Activated B cell treated with CpG ODN at 0.5 μM for 24 hours (primary cell): ENCODE measurements around the gene CIPC. TPM values are rescaled to one million over a fixed set of nuclear protein-coding genes. Genes with fewer than 3 reads are reported as not detected.

ENCODE experiments used
- ATAC-seq: fragments of 200-7000 bp; cut with Tn5 transposase; one replicate; pipeline ENCODE4 v1.10.0; 2021; ENCODE audit warnings: low read depth, mild to moderate bottlenecking, moderate library complexity
- CTCF ChIA-PET: fragments of 350-600 bp; sonication (Branson Sonifier 250); formaldehyde crosslinking; loops from one replicate; lab custom pipeline; 2021; ENCODE audit warnings: antibody characterized with exemption; lab: Charles Lee
- POLR2A ChIA-PET: fragments of 350-600 bp; sonication (Branson Sonifier 250); formaldehyde crosslinking; loops from one replicate; lab custom pipeline; 2021; ENCODE audit warnings: antibody characterized with exemption; lab: Charles Lee
- DNase-seq: peaks from one replicate; pipeline ENCODE4 v3.0.0; 2022
- H3K27ac Mint-ChIP-seq: one replicate; pipeline ENCODE4 v1.8.0; 2020; ENCODE audit warnings: mixed read lengths
- H3K27me3 Mint-ChIP-seq: one replicate; pipeline ENCODE4 v1.8.0; 2021; ENCODE audit warnings: mixed read lengths
- H3K36me3 Mint-ChIP-seq: one replicate; pipeline ENCODE4 v1.8.0; 2021; ENCODE audit warnings: low read depth, mixed read lengths
- H3K4me1 Mint-ChIP-seq: one replicate; pipeline ENCODE4 v1.8.0; 2021; ENCODE audit warnings: mixed read lengths
- H3K4me3 Mint-ChIP-seq: one replicate; pipeline ENCODE4 v1.8.0; 2020; ENCODE audit warnings: mild to moderate bottlenecking, mixed read lengths
- H3K9me3 Mint-ChIP-seq: one replicate; pipeline ENCODE4 v1.8.0; 2020; ENCODE audit warnings: mixed read lengths
- intact Hi-C: fragments of 100-400 bp; cut with micrococcal nuclease; formaldehyde crosslinking; loops from one replicate; pipeline ENCODE4 v1.15.1; 2024
- total RNA-seq: library from RNA; stranded (reverse); gene quantifications from 2 replicates; pipeline ENCODE4 v1.2.3, GENCODE V29; 2022
- TF ChIP-seq, protein P1 (sequence below): fragments of 200-600 bp; IDR thresholded peaks from one replicate; pipeline ENCODE4 v1.8.0; 2022; ENCODE audit warnings: antibody characterized with exemption, mild to moderate bottlenecking

Gene CIPC
- total RNA-seq, 1 donor from 2014 or later, result 26.6 TPM

DNA sequence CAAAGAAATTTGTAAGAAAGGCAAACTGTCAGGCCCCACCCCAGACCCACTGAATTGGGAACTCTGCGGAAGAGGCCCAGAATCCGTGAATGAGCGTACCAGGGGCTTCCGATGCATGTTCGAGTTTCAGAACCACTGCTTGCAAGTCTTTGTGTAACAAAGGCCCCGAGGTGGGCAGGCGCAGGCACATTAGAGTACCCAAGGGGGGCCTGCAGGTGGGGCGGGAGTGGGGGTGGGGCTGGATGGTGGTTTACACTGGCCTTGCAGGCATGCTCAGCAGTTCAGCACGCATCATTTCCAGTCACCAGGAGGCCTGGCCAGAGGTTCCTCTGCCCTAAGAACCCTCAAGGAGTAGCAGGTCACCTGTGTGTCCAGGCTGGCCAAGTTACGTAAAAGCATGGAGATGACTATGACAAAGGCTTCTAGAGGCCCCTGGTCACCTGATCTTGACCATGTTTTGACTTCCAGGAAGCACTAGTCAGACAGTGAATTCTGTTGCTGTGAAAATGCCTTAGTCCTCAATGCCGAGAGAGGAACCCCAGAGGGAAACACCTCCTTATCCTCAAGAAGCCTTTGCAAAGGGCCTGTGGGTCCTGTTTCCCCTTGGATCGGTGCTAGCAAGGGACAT lies 36.3 kb upstream of the CIPC start:
- intact Hi-C loops, result no loop called here

DNA sequence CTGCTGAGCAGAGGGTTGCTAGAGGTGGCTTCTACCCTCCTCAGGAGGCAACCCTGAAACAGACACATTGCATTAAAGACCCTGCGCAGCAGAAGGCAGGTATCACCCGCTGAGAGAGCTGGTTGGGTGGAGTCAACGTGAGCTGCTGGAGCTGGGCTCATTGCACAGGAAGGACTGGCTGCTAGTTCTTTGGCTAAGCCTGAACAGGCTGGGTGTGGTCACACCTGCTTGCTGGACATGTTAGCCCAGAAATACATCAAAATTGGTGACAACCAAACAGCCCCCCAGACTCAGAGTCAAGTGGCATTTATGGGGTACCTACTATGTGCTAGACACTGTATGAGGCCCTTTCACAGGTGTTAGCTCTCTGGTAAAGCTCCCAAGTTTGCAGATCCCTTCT lies 35.8 kb upstream of the CIPC start:
- H3K27ac Mint-ChIP-seq, result no peak overlapping the region
- DNase-seq, result no peak
- intact Hi-C loops, result no loop called here
- ATAC-seq, result no peak
- H3K4me3 Mint-ChIP-seq, result no peak overlapping the region
- no peaks in the 10 kb centered on the region for H3K9me3 Mint-ChIP-seq
- ChIA-PET CTCF (interaction anchor here (9.7 kb wide), 1 partner anchor 147 kb away, joined by 101 read pairs; no protein-coding TSS in a partner anchor), POLR2A (no interaction called here)
- H3K27me3 Mint-ChIP-seq, result no peaks in the 10 kb centered on the region
- no peaks in the 10 kb centered on the region for H3K36me3 Mint-ChIP-seq
- H3K4me1 Mint-ChIP-seq, result peaks cover 25% of the 10 kb centered on the region
- TF ChIP-seq, protein P1, sequence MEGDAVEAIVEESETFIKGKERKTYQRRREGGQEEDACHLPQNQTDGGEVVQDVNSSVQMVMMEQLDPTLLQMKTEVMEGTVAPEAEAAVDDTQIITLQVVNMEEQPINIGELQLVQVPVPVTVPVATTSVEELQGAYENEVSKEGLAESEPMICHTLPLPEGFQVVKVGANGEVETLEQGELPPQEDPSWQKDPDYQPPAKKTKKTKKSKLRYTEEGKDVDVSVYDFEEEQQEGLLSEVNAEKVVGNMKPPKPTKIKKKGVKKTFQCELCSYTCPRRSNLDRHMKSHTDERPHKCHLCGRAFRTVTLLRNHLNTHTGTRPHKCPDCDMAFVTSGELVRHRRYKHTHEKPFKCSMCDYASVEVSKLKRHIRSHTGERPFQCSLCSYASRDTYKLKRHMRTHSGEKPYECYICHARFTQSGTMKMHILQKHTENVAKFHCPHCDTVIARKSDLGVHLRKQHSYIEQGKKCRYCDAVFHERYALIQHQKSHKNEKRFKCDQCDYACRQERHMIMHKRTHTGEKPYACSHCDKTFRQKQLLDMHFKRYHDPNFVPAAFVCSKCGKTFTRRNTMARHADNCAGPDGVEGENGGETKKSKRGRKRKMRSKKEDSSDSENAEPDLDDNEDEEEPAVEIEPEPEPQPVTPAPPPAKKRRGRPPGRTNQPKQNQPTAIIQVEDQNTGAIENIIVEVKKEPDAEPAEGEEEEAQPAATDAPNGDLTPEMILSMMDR, result no peak

More for the DNA sequence above, 36.3 kb upstream of the CIPC start:
- TF ChIP-seq, protein P1, result no peak
- POLR2A ChIA-PET, result no interaction called here
- CTCF ChIA-PET, result interaction anchor here (3.6 to 9.7 kb wide), 2 partner anchors 147 to 186 kb away, joined by 16 to 101 read pairs; no protein-coding TSS in a partner anchor
- ATAC-seq (no peak), DNase-seq (no peak)
- Mint-ChIP-seq H3K27me3 (no peaks in the 10 kb centered on the region), H3K27ac (no peak overlapping the region), H3K36me3 (no peaks in the 10 kb centered on the region), H3K9me3 (no peaks in the 10 kb centered on the region), H3K4me1 (peaks cover 25% of the 10 kb centered on the region), H3K4me3 (no peak overlapping the region)

DNA sequence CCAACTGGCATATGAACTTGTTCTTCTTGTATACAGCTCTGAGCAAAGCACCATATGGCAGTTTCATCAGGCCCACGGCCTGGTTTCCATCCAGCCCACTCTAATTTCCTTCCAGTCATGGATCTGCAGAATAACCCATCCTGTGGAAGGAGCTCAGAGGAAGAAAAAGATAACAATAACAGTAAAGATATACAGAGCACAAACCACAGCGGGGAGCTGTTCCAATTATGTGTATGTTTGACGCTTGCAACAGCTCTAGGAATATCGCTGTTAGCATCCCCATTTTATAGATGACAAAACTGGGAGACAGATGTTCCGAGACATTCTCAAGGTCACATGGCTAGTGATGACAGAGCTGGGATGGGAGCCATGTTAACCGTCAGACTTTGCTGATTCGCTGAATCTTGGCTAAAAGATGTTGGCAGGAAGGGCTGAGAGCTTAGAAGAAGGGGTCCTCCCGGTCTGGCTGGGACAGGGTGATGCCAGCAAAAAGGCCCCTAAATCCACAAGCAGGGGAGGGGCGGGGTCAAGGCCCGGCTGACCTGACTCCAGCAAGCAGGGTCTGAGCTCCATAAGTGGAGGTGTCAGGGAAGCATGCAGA lies 34.4 kb upstream of the CIPC start:
- Mint-ChIP-seq H3K4me3 (no peak overlapping the region), H3K27me3 (no peaks in the 10 kb centered on the region), H3K9me3 (no peaks in the 10 kb centered on the region), H3K4me1 (peaks cover 28% of the 10 kb centered on the region), H3K27ac (no peak overlapping the region), H3K36me3 (no peaks in the 10 kb centered on the region)
- intact Hi-C loops, result no loop called here
- CTCF ChIA-PET, result interaction anchor here (1.4 to 9.7 kb wide), 4 partner anchors 10 to 191 kb away, joined by 6 to 101 read pairs (median 9); no protein-coding TSS in a partner anchor
- TF ChIP-seq, protein P1, result no peak
- no peak for DNase-seq
- POLR2A ChIA-PET, result interaction anchor here (0.7 kb wide), 1 partner anchor 155 kb away, joined by 3 read pairs; no protein-coding TSS in a partner anchor
- no peak for ATAC-seq

DNA sequence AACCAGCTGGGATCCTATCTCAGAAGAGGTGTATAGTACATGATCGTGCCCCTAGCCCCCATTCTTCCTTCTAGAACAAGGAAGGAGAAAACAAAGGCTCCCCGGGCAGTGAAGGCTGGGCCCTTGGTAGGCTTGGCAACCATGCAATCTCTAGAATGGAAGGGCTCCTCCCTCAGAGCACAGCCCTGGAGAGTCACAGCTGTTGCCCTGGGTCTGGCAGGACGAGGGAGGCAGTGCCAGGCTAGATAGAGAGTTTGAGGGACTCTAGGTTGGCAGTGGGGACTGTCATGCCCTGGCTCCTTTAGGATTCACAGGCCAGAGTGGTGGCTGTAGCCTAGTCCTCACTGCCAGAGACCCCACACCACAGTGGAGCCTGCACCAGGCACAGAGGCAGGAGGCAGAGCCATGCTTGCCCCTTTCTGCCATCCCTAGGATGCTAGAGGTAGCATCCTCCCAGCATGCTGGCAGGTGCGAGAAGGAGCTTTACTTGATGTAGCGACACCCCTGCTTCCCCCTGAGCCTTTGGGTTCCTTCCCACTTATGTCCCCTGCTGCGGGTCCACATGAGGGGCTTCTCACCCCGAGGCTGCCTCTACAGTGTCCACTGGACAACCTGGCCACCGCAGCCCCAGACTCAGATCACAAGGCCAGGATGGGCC lies 33.4 kb upstream of the CIPC start:
- DNase-seq (no peak), ATAC-seq (no peak)
- ChIA-PET POLR2A (interaction anchor here (0.7 kb wide), 1 partner anchor 156 kb away, joined by 3 read pairs; no protein-coding TSS in a partner anchor), CTCF (interaction anchor here (0.8 to 9.7 kb wide), 6 partner anchors 10 to 192 kb away, joined by 3 to 101 read pairs (median 7); no protein-coding TSS in a partner anchor)
- Mint-ChIP-seq H3K27me3 (peaks cover 3% of the 10 kb centered on the region), H3K9me3 (no peaks in the 10 kb centered on the region), H3K27ac (no peak overlapping the region), H3K4me3 (no peak overlapping the region), H3K4me1 (peaks cover 28% of the 10 kb centered on the region), H3K36me3 (no peaks in the 10 kb centered on the region)
- intact Hi-C loops, result no loop called here
- TF ChIP-seq, protein P1, result no peak
